Liver (tissue), 9 donors: ENCODE measurements around the gene POLDIP2. TPM values are rescaled to one million over a fixed set of nuclear protein-coding genes. Genes with fewer than 3 reads are reported as not detected.

Source experiments
- DNase-seq: peaks from one replicate; pipeline ENCODE4 v3.0.0-alpha.2; 2017; ENCODE audit warnings: low spot score
- H3K27ac ChIP-seq, 2 donors: one replicate each; pipeline ENCODE4 v1.7.0; 2013; ENCODE audit warnings: inconsistent platforms in 2 of 2, low read length in 2 of 2, control low read depth in 1 of 2, low read depth in 1 of 2, mild to moderate bottlenecking in 1 of 2
- H3K27me3 ChIP-seq, 4 donors: one replicate each; pipeline versions ENCODE4 v1.6.1 to v1.7.0; 2013; ENCODE audit warnings: low read length in 3 of 4, inconsistent platforms in 1 of 4, mild to moderate bottlenecking in 1 of 4, moderate library complexity in 1 of 4; ENCODE audit not compliant: control insufficient read depth in 4 of 4, insufficient read depth in 4 of 4
- H3K36me3 ChIP-seq, 4 donors: one replicate each; pipeline versions ENCODE4 v1.6.1 to v1.7.0; 2013; ENCODE audit warnings: low read length in 3 of 4, mild to moderate bottlenecking in 3 of 4, low read depth in 1 of 4, moderate library complexity in 1 of 4; ENCODE audit not compliant: control insufficient read depth in 4 of 4, insufficient read depth in 3 of 4
- H3K4me1 ChIP-seq, 4 donors: one replicate each; pipeline versions ENCODE4 v1.6.1 to v1.7.0; 2013; ENCODE audit warnings: low read length in 3 of 4, mild to moderate bottlenecking in 3 of 4, moderate library complexity in 1 of 4; ENCODE audit not compliant: control insufficient read depth in 4 of 4, insufficient read depth in 4 of 4
- H3K4me3 ChIP-seq, 3 donors: one replicate each; pipeline versions ENCODE4 v1.6.1 to v1.7.0; 2013; ENCODE audit warnings: low read length in 3 of 3, control low read depth in 1 of 3, low read depth in 1 of 3, mild to moderate bottlenecking in 1 of 3
- H3K9ac ChIP-seq, 2 donors: one replicate each; pipeline ENCODE4 v1.7.0; 2013; ENCODE audit warnings: low read length in 2 of 2, mild to moderate bottlenecking in 2 of 2, moderate library complexity in 2 of 2, control low read depth in 1 of 2, low read depth in 1 of 2
- H3K9me3 ChIP-seq, 4 donors: one replicate each; pipeline versions ENCODE4 v1.6.1 to v1.7.0; 2013; ENCODE audit warnings: low read length in 3 of 4; ENCODE audit not compliant: control insufficient read depth in 4 of 4
- EGR1 ChIP-seq, 2 donors: IDR thresholded peaks; 2 replicates each; pipeline ENCODE4 v1.6.1; 2016 to 2018; ENCODE audit warnings: antibody characterized with exemption in 2 of 2, low read depth in 2 of 2
- FOXA1 ChIP-seq: IDR thresholded peaks from 2 replicates; pipeline ENCODE4 v1.6.1; 2016; ENCODE audit warnings: antibody characterized with exemption
- FOXA2 ChIP-seq: IDR thresholded peaks from 2 replicates; pipeline ENCODE4 v1.6.1; 2016; ENCODE audit warnings: antibody characterized with exemption
- GABPA ChIP-seq, 2 donors: IDR thresholded peaks in 1 of 2; conservative IDR thresholded peaks in 1 of 2; 2 replicates each; pipeline ENCODE4 v1.6.1; 2016; ENCODE audit warnings: antibody characterized with exemption in 2 of 2, mild to moderate bottlenecking in 1 of 2, moderate library complexity in 1 of 2
- HNF4A ChIP-seq, 2 donors: conservative IDR thresholded peaks; 2 replicates each; pipeline ENCODE4 v1.6.1; 2016; ENCODE audit warnings: antibody characterized with exemption in 2 of 2, mild to moderate bottlenecking in 2 of 2
- HNF4G ChIP-seq: IDR thresholded peaks from 2 replicates; pipeline ENCODE4 v1.6.1; 2016; ENCODE audit warnings: antibody characterized with exemption
- JUND ChIP-seq, 2 donors: IDR thresholded peaks; 2 replicates each; pipeline ENCODE4 v1.6.1; 2016; ENCODE audit warnings: antibody characterized with exemption in 2 of 2
- NR2F2 ChIP-seq: IDR thresholded peaks from 2 replicates; pipeline ENCODE4 v1.6.1; 2016; ENCODE audit warnings: antibody characterized with exemption
- RAD21 ChIP-seq, 2 donors: IDR thresholded peaks; 2 replicates each; pipeline ENCODE4 v1.6.1; 2016; ENCODE audit warnings: antibody characterized with exemption in 2 of 2, mild to moderate bottlenecking in 2 of 2
- RXRA ChIP-seq, 2 donors: IDR thresholded peaks; 2 replicates each; pipeline ENCODE4 v1.6.1; 2017 to 2018; ENCODE audit warnings: antibody characterized with exemption in 2 of 2, mild to moderate bottlenecking in 1 of 2
- SP1 ChIP-seq: IDR thresholded peaks from 2 replicates; pipeline ENCODE4 v1.6.1; 2018; ENCODE audit warnings: antibody characterized with exemption, mild to moderate bottlenecking
- TAF1 ChIP-seq: conservative IDR thresholded peaks from 2 replicates; pipeline ENCODE4 v1.6.1; 2016; ENCODE audit warnings: antibody characterized with exemption, mild to moderate bottlenecking
- YY1 ChIP-seq: IDR thresholded peaks from 2 replicates; pipeline ENCODE4 v1.6.1; 2016; ENCODE audit warnings: antibody characterized with exemption, mild to moderate bottlenecking
- WGBS: extraction: QIAGEN DNeasy Blood & Tissue Kit; methylation state at CpG from one replicate; pipeline ENCODE4 v1.1.7; 2013; 5-methylcytosine and 5-hydroxymethylcytosine counted together
- polyA plus RNA-seq, 2 donors: library from polyadenylated mRNA; stranded (reverse) in 1 of 2; unstranded in 1 of 2; fragments of 200-250 nt in 1 of 2; fragments of >200 nt in 1 of 2; fragmentation: Nextera tagmentation in 1 of 2; extraction: Ambion mirVana in 1 of 2; gene quantifications; one replicate each; pipeline versions ENCODE4 v1.2.1 to v1.2.3, GENCODE V29; 2013 to 2015
- total RNA-seq, 2 donors: library from RNA; depleted of rRNA; stranded (reverse); fragments of >200 nt; gene quantifications; one replicate each; pipeline ENCODE4 v1.2.3, GENCODE V29; 2014
- TF ChIP-seq, protein P1 (sequence below): IDR thresholded peaks from 2 replicates; pipeline ENCODE4 v1.6.1; 2016; ENCODE audit warnings: antibody characterized with exemption, mild to moderate bottlenecking
- TF ChIP-seq, protein P2 (sequence below): IDR thresholded peaks from 2 replicates; pipeline ENCODE4 v1.6.1; 2016; ENCODE audit warnings: antibody characterized with exemption
- TF ChIP-seq, protein P3 (sequence below): fragments of 150-350 bp; IDR thresholded peaks from 2 replicates; pipeline ENCODE4 v1.5.1; 2017; ENCODE audit warnings: improper control_type of control experiment, low read depth, low read length; ENCODE audit not compliant: missing input control
- TF ChIP-seq, protein P4 (sequence below): IDR thresholded peaks from 2 replicates; pipeline ENCODE4 v1.6.1; 2016; ENCODE audit warnings: antibody characterized with exemption
- TF ChIP-seq, protein P5 (sequence below): IDR thresholded peaks from 2 replicates; pipeline ENCODE4 v1.6.1; 2016; ENCODE audit warnings: antibody characterized with exemption
- donor health status: healthy.
- donor health status: healthy.
- donor health status: healthy.
- donor health status: healthy.
- donor health status: healthy.

The POLDIP2 gene
- total and polyA plus RNA-seq, 4 donors: 65.5 to 150 (median 104) TPM

DNA sequence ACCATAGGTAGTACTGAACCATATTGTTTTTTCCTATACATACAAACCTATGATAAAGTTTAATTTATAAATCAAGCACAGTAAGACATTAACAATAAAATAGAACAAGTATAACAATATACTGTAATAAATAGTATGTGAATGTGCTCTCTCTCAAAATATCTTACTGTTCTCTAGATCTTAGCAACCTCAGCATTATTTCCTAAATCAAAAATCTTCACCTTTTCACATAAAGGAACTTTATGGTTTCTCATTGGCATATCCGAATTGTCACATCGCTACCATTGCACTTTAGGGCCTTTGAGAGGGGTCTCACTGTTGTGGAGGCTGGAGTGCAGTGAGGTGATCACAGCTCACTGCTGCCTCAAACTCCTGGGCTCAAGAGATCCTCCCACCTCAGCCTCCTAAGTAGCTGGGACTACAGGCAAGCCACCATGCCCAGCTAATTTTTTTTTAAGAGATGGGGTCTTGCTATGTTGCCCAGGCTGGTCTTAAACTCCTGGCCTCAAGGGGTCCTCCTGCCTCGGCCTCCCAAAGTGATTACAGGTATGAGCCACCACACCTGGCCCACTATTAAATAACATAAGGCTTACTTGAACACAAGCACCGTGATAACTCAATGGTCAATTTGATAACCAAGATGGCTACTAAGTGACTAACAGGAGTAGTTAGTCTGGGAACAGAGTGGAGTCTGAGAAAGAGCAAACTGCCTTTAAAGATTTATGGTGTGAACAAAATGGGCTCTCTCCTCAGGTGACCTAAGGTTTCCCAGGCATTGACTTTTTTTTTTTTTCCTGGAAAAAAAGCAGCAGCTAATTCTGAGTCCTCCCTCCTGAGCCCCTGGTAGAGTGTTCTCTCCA, 41.3 kb downstream of the POLDIP2 start:
- TF ChIP-seq JUND (IDR thresholded peaks at IDR 0.05): no peak
- TF ChIP-seq, protein P1, sequence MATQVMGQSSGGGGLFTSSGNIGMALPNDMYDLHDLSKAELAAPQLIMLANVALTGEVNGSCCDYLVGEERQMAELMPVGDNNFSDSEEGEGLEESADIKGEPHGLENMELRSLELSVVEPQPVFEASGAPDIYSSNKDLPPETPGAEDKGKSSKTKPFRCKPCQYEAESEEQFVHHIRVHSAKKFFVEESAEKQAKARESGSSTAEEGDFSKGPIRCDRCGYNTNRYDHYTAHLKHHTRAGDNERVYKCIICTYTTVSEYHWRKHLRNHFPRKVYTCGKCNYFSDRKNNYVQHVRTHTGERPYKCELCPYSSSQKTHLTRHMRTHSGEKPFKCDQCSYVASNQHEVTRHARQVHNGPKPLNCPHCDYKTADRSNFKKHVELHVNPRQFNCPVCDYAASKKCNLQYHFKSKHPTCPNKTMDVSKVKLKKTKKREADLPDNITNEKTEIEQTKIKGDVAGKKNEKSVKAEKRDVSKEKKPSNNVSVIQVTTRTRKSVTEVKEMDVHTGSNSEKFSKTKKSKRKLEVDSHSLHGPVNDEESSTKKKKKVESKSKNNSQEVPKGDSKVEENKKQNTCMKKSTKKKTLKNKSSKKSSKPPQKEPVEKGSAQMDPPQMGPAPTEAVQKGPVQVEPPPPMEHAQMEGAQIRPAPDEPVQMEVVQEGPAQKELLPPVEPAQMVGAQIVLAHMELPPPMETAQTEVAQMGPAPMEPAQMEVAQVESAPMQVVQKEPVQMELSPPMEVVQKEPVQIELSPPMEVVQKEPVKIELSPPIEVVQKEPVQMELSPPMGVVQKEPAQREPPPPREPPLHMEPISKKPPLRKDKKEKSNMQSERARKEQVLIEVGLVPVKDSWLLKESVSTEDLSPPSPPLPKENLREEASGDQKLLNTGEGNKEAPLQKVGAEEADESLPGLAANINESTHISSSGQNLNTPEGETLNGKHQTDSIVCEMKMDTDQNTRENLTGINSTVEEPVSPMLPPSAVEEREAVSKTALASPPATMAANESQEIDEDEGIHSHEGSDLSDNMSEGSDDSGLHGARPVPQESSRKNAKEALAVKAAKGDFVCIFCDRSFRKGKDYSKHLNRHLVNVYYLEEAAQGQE: no peak
- TF ChIP-seq FOXA2: no peak
- TF ChIP-seq NR2F2: no peak
- no peak for TF ChIP-seq EGR1 (IDR thresholded peaks at IDR 0.05; ENCODE audit: low read depth in 2 of 2)
- TF ChIP-seq, protein P2, sequence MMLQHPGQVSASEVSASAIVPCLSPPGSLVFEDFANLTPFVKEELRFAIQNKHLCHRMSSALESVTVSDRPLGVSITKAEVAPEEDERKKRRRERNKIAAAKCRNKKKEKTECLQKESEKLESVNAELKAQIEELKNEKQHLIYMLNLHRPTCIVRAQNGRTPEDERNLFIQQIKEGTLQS: no peak
- TF ChIP-seq FOXA1: no peak
- no peak for TF ChIP-seq TAF1
- no peak for TF ChIP-seq RAD21 (IDR thresholded peaks at IDR 0.05)
- no peak for TF ChIP-seq HNF4A (conservative IDR thresholded peaks at IDR 0.05)
- WGBS: 97% methylated on average over 4 of the region's 4 CpGs
- Histone ChIP-seq H3K27ac (no peak overlapping the region), H3K4me1 (peaks cover 4 to 31% (median 22%) of the 10 kb centered on the region in 4 donors), H3K4me3 (no peak overlapping the region), H3K36me3 (no peaks in the 10 kb centered on the region), H3K27me3 (no peaks in the 10 kb centered on the region), H3K9ac (no peak overlapping the region), H3K9me3 (no peaks in the 10 kb centered on the region)
- no peak for DNase-seq

DNA sequence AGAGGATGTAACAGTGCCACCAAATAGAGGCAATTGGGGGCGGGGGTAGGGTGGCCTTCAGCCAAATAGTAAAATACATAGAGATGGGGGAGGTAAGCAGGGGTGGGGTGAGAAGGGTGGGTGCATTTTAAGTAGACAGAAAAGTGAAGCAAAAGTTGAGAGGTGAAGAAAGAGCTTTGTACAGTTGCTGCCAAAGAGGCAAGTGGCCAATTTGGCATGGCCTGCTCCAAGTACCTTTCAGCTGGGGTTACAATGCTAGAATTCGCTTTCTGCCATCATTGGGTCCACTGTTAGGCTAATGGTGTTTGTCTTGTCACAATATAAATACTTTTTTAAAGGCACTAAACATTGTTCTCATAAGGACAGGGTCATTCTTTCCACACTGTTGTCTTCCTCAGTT, 43.5 kb downstream of the POLDIP2 start:
- Histone ChIP-seq H3K4me3 (no peak overlapping the region), H3K9ac (no peak overlapping the region), H3K27me3 (no peaks in the 10 kb centered on the region), H3K36me3 (no peaks in the 10 kb centered on the region), H3K27ac (no peak overlapping the region), H3K4me1 (peaks cover 4 to 13% (median 8%) of the 10 kb centered on the region in 4 donors), H3K9me3 (no peaks in the 10 kb centered on the region)
- no peak for DNase-seq
- no peak for TF ChIP-seq GABPA (IDR thresholded peaks at IDR 0.05 in 1 of 2, conservative IDR thresholded peaks at IDR 0.05 in 1 of 2)
- TF ChIP-seq SP1: no peak
- TF ChIP-seq HNF4A (conservative IDR thresholded peaks at IDR 0.05): no peak
- TF ChIP-seq, protein P2: no peak
- no peak for TF ChIP-seq RAD21 (IDR thresholded peaks at IDR 0.05)
- no peak for TF ChIP-seq FOXA1
- TF ChIP-seq RXRA (IDR thresholded peaks at IDR 0.05): no peak
- no peak for TF ChIP-seq NR2F2
- TF ChIP-seq YY1: no peak
- TF ChIP-seq FOXA2: no peak
- TF ChIP-seq, protein P3, sequence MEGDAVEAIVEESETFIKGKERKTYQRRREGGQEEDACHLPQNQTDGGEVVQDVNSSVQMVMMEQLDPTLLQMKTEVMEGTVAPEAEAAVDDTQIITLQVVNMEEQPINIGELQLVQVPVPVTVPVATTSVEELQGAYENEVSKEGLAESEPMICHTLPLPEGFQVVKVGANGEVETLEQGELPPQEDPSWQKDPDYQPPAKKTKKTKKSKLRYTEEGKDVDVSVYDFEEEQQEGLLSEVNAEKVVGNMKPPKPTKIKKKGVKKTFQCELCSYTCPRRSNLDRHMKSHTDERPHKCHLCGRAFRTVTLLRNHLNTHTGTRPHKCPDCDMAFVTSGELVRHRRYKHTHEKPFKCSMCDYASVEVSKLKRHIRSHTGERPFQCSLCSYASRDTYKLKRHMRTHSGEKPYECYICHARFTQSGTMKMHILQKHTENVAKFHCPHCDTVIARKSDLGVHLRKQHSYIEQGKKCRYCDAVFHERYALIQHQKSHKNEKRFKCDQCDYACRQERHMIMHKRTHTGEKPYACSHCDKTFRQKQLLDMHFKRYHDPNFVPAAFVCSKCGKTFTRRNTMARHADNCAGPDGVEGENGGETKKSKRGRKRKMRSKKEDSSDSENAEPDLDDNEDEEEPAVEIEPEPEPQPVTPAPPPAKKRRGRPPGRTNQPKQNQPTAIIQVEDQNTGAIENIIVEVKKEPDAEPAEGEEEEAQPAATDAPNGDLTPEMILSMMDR: no peak
- TF ChIP-seq, protein P4, sequence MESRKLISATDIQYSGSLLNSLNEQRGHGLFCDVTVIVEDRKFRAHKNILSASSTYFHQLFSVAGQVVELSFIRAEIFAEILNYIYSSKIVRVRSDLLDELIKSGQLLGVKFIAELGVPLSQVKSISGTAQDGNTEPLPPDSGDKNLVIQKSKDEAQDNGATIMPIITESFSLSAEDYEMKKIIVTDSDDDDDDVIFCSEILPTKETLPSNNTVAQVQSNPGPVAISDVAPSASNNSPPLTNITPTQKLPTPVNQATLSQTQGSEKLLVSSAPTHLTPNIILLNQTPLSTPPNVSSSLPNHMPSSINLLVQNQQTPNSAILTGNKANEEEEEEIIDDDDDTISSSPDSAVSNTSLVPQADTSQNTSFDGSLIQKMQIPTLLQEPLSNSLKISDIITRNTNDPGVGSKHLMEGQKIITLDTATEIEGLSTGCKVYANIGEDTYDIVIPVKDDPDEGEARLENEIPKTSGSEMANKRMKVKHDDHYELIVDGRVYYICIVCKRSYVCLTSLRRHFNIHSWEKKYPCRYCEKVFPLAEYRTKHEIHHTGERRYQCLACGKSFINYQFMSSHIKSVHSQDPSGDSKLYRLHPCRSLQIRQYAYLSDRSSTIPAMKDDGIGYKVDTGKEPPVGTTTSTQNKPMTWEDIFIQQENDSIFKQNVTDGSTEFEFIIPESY: no peak
- TF ChIP-seq, protein P5, sequence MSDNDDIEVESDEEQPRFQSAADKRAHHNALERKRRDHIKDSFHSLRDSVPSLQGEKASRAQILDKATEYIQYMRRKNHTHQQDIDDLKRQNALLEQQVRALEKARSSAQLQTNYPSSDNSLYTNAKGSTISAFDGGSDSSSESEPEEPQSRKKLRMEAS: no peak
- no peak for TF ChIP-seq HNF4G
- 68% methylated on average over 2 of the region's 2 CpGs for WGBS
